Central memory CD4-positive, alpha-beta T cell (primary cell): ENCODE measurements around the gene CTIF.
"Not testable (repeated sequence)": the region's sequence is repeated elsewhere in the genome, so short reads cannot be mapped to it uniquely, and the experiment has no call there.

Experiments
- DNase-seq: peaks from one replicate; pipeline ENCODE4 v3.0.0; 2022

Gene CTIF

GRCh38 chr18:48806551-48807261, 267.9 kb downstream of the CTIF start:
- peak; percentile 75 for DNase-seq

GRCh38 chr18:48808476-48808875, 269.6 kb downstream of the CTIF start:
- DNase-seq = no peak

DNA sequence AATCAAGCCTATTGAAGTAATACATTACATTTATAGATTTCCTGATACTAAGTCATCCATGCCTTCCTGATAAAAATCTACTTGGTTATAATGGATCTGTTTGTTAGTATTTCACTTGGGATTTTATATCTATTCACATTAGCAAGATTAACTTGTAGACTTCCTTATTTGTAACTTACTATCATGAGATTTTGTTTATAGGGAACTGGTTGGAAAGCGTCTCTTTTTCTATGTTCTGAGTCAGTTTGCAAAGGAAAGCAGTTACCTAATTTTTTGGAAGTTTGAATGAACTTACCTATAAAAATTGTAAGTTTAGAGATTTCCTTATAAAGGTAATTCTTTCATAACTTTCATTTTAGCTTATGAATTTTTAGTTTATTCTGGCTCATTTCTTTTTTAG, 270.5 kb downstream of the CTIF start:
- no peak for DNase-seq

- DNase-seq = no peak
Measured at GRCh38 chr18:48810805-48811204, 272.0 kb downstream of the CTIF start.

GRCh38 chr18:48811401-48811800, 272.6 kb downstream of the CTIF start:
- DNase-seq = no peak

DNA sequence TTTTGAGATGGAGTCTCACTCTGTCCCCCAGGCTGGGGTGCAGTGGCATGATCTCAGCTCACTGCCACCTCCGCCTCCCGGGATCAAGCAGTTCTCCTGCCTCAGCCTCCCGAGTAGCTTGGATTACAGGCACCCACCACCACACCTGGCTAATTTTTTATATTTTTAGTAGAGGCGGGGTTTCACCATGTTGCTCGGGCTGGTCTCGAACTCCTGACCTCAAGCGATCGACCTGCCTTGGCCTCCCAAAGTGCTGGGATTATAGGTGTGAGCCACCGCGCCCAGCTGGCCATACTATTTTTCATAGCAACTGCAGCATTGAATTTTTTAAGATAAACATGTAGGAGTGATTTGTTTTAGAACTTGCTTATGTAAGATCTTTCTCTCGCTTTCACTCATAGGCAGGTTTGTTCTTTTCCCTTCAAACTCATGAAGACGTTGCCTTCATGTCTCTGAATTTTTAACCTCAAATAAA, 273.2 kb downstream of the CTIF start:
- not testable (repeated sequence) for DNase-seq

DNA sequence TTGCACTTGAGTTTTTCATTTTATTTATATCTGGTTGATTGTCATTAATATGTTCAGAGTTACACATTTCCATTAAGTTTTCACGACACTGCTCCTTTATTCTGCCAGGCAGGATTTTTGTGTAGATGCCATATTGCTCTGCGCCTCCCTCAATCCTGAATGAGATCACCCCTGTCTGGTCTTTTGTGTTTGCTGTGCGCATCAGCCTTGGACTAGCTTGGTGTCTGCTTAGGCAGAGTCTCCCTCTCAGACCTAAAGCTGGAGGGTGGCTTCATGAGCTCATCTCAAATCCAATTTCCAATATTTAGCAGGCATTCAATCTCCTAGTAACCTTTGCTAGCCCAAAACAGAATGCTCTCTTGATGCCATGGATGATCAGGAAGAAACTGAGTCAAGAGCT, 274.5 kb downstream of the CTIF start:
- DNase-seq = no peak

- DNase-seq = peak; percentile 77
Measured at GRCh38 chr18:48813833-48814489, 275.1 kb downstream of the CTIF start.

- peak; percentile 25 for DNase-seq
Measured at GRCh38 chr18:48814490-48815178, 275.8 kb downstream of the CTIF start.

DNA sequence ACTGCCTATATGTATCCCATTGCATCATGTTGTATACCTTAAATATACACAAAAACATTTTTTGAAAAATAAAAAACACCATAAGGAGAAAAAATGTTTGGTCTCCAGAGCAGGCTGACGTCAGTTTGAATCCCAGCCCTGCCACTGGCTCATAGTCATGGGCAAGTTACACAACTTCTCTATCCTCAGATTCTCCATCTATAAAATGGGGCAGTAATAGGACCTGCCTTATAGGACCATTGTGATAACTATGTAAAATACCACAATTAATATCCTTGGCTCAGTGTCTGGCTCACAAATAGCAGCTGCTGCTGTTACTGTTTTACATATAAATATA, 276.3 kb downstream of the CTIF start:
- DNase-seq = no peak

- no peak for DNase-seq
Measured at GRCh38 chr18:48815581-48816324, 276.9 kb downstream of the CTIF start.

GRCh38 chr18:48816554-48816953, 277.7 kb downstream of the CTIF start:
- DNase-seq = no peak

GRCh38 chr18:48817021-48817461, 278.2 kb downstream of the CTIF start:
- DNase-seq = no peak

GRCh38 chr18:48818329-48819254, 279.8 kb downstream of the CTIF start:
- no peak for DNase-seq

GRCh38 chr18:48819276-48819675, 280.4 kb downstream of the CTIF start:
- DNase-seq = no peak

DNA sequence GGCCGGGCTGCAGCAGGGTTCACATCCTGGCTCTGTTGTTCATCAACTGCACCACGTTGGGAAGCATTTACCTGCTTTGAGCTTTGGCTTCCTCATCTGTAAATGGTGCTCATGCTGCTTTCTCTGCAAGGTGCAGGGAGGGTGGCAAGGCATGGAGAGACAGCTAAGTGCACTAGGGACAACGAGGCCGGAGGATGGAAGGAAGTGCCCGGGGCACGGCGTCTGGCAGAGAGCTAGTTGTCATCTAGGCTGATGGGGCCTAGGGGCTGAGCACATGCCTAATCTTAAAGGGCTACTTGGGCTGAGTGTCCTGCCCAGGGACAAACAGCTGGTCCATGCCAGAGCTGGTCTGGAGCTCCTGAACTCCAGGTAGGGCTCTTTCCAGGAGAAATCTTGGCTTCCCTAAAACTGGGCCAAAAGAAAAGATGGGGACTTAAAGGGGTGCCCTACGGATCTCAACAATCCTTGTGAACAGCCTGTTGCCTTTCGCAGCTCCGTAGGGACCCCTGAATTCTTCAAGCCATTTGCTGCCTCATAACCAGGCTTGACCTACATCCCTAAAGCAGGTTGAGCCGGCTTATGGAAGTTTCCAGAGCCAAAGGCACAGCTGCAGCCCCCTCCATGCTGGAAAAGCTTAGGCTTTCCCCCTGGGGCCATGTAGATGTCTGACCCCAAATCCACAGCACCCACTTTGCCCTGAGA, 281.1 kb downstream of the CTIF start:
- no peak for DNase-seq

DNA sequence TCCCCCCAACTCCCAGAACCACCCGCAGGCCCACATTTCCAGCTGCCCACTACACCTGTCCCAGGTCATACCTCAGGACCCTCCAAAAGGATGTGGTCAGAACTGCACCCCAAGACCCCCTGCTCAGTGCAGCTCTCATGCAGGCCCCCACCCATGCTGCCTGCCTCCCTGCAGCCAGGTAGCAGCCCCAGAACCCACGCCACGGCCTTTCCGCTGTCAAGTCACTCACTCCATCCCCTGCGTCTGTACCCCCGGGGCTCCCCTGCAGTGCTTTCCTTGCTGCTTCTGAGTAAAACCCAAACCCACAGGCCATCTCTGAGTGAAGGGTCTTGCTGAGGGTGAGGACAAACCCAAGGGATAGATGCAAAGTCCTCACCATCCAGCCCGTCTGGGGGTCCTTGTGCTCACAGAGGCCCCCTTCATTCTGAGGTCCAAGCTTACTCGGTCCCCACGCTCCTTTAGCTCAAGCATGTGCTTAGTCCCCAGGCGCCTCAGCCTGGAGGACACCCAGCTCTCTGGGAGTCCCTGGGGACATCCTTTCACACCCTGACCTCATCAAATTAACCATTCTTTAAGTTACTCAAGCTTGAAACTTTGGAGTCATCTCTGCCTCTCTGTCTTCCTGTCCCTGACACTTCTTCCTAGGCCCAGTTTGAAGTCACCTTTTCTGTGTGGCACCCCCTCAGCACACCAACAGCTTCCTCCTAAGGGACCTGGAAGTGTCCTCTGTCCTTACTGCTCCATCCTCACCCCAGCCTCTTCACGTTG, 281.8 kb downstream of the CTIF start:
- no peak for DNase-seq

DNA sequence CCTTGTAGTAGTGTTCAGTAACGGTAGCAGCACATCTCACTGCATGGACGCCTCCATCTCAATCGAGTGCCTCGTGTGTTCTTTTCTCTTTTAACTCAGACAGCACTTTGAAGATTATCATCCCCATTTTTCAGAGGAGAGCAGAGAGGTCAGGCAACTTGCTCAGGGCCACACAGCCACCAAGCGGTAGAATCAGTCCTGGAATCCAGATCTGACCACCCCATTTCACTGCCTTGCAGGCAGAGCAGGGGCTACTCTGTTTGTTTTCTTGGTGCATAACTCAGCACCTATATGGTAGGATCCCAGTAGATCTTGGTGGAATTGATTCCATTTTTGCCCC, 282.4 kb downstream of the CTIF start:
- no peak for DNase-seq

- DNase-seq = no peak
Measured at GRCh38 chr18:48821845-48822244, 283.0 kb downstream of the CTIF start.

DNA sequence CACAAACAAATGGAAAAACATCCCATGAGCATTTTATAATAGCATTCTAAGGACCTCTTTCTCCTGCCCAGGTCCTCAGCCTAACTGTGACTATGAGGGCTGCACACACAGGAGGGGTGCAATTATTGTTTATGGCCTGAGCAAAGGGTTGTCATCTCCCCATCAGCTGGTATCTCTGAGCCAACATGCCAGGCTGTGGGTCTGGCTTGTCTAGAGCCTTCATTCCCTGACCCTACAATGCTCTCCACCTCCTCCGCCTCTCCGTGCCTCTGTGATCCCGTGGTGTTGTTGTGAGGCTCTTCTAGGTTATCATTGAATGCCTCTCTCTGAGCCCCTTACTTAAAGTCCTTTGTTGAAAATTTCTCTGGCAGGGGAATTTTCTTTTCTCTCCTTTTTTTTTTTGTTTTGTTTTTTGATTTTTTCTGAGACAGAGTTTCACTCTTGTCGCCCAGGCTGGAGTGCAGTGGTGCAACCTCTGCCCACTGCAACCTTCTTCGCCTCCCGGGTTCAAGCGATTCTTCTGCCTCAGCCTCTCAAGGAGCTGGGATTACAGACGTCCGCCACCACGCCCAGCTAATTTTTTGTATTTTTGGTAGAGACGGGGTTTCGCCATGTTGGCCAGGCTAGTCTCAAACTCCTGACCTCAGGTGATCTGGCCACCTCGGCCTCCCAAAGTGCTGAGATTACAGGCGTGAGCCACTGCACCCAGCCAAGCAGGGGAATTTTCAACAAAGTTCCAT, 285.6 kb downstream of the CTIF start:
- DNase-seq = no peak
